ENCODE measurements around the gene UBL3. TPM values are rescaled to one million over a fixed set of nuclear protein-coding genes. Genes with fewer than 3 reads are reported as not detected.

The UBL3 gene
- total and polyA plus RNA-seq, 10 of the 15 experiments (the other 5 are each of a cell fraction or from before 2014, with no cell fraction given) = 5.5 to 13.7 (median 10.6) TPM

DNA sequence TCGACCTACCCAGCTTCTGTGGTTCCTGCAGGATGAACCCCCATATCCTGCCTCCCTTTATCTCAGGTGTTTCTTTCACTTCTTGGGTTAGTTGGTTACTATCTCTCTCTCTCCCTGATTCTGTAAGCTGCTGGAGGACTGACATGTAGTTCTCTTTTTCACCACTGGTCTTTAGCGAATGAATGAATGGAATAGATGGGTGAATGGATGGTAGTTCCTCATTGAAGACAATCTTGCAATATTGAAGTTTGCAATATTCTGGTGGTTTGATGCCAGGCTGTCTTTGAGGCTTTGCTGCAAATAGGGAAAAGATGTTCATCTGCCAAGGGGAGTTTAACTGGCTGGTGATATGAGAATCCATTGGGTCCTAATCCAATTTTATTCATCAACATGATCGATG is 120.2 kb downstream of the UBL3 start:
- ChIA-PET CTCF (interaction anchor here (1.1 kb wide), 1 partner anchor 222 kb away, joined by 3 read pairs; no protein-coding TSS in a partner anchor), SMC1A (ENCODE audit: uncharacterized antibody, unreplicated experiment) (no interaction called here), POLR2A (no interaction called here), RAD21 (ENCODE audit: unreplicated experiment) (no interaction called here)
- Histone ChIP-seq H3K4me3 (no peak overlapping the region), H3K9me3 (replicated peaks; ENCODE audit: control insufficient read depth, insufficient read depth, low read length) (no peaks in the 10 kb centered on the region), H3K27me3 (replicated peaks in 1 of 2; ENCODE audit: control insufficient read depth in 2 of 2, insufficient read depth in 2 of 2, low read length in 1 of 2) (no peaks in the 10 kb centered on the region; a peak in 1 of 4 replicates), H3K4me1 (ENCODE audit: control insufficient read depth, insufficient read depth, low read length) (peaks cover 12% of the 10 kb centered on the region), H3K9ac (ENCODE audit: control insufficient read depth, insufficient read depth, low read length) (no peak overlapping the region), H2AFZ (ENCODE audit: control insufficient read depth, low read depth, low read length) (no peak overlapping the region), H3K4me2 (ENCODE audit: control insufficient read depth, insufficient read depth) (no peak overlapping the region), H4K20me1 (ENCODE audit: control insufficient read depth, insufficient read depth) (no peaks in the 10 kb centered on the region), H3K36me3 (ENCODE audit: control insufficient read depth in 2 of 2, insufficient read depth in 2 of 2, low read length in 1 of 2) (no peaks in the 10 kb centered on the region), H3K79me2 (ENCODE audit: control insufficient read depth, insufficient read depth, low read length) (no peaks in the 10 kb centered on the region), H3K27ac (ENCODE audit: control insufficient read depth, insufficient read depth) (no peak overlapping the region)
- 2% methylated on average over 3 of the region's 3 CpGs for WGBS (ENCODE audit: insufficient coverage, insufficient replicate concordance, low lambda C conversion rate, missing lambda C conversion rate)
- FAIRE-seq = no peak
- in situ Hi-C loops (cut with MboI) (no loop called here), intact Hi-C loops (cut with micrococcal nuclease; ENCODE audit: unreplicated experiment) (no loop called here)
- TF ChIP-seq, protein P1, sequence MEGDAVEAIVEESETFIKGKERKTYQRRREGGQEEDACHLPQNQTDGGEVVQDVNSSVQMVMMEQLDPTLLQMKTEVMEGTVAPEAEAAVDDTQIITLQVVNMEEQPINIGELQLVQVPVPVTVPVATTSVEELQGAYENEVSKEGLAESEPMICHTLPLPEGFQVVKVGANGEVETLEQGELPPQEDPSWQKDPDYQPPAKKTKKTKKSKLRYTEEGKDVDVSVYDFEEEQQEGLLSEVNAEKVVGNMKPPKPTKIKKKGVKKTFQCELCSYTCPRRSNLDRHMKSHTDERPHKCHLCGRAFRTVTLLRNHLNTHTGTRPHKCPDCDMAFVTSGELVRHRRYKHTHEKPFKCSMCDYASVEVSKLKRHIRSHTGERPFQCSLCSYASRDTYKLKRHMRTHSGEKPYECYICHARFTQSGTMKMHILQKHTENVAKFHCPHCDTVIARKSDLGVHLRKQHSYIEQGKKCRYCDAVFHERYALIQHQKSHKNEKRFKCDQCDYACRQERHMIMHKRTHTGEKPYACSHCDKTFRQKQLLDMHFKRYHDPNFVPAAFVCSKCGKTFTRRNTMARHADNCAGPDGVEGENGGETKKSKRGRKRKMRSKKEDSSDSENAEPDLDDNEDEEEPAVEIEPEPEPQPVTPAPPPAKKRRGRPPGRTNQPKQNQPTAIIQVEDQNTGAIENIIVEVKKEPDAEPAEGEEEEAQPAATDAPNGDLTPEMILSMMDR (IDR thresholded peaks at IDR 0.05 in 2 of 3, conservative IDR thresholded peaks at IDR 0.05 in 1 of 3; ENCODE audit: control insufficient read depth in 2 of 3, extremely low read depth in 1 of 3, insufficient read depth in 1 of 3, low read depth in 3 of 3, low read length in 3 of 3) = 0 out of 6 replicates have a peak, but pooled peaks of 2 of the 3 experiments have one; percentile 9 to 19
- no peak for TF ChIP-seq E2F4 (IDR thresholded peaks at IDR 0.05; ENCODE audit: low read depth, low read length)
- peak; percentile 30; the same call in 1 of the 3 replicates for ATAC-seq
- DNase-seq (ENCODE audit: low read depth, low spot score) = no peak
- BruUV-seq (replicated peaks) = no TSS peak

- RAD21 ChIA-PET (ENCODE audit: unreplicated experiment) = no interaction called here
- H3K4me3 ChIP-seq = no peak overlapping the region
- 8% methylated on average over 5 of the region's 6 CpGs for WGBS (ENCODE audit: insufficient coverage, insufficient replicate concordance, low lambda C conversion rate, missing lambda C conversion rate)
- POLR2A ChIA-PET = no interaction called here
- no peaks in the 10 kb centered on the region; a peak in 1 of 4 replicates for H3K27me3 ChIP-seq (replicated peaks in 1 of 2; ENCODE audit: control insufficient read depth in 2 of 2, insufficient read depth in 2 of 2, low read length in 1 of 2)
- in situ Hi-C loops (cut with MboI) = no loop called here
- no peak overlapping the region for H3K27ac ChIP-seq (ENCODE audit: control insufficient read depth, insufficient read depth)
- FAIRE-seq = no peak
- H3K4me1 ChIP-seq (ENCODE audit: control insufficient read depth, insufficient read depth, low read length) = no peaks in the 10 kb centered on the region
- TF ChIP-seq POU2F2 (IDR thresholded peaks at IDR 0.05; ENCODE audit: borderline replicate concordance, low read depth, low read length) = peak; percentile 15; the same call in 1 of the 3 replicates
- TF ChIP-seq ZNF274 (IDR thresholded peaks at IDR 0.05; ENCODE audit: insufficient read depth, insufficient read length) = no peak
- no peaks in the 10 kb centered on the region for H3K9me3 ChIP-seq (replicated peaks; ENCODE audit: control insufficient read depth, insufficient read depth, low read length)
- ATAC-seq = peak; percentile 78
- no peak overlapping the region for H2AFZ ChIP-seq (ENCODE audit: control insufficient read depth, low read depth, low read length)
- SMC1A ChIA-PET (ENCODE audit: uncharacterized antibody, unreplicated experiment) = interaction anchor here (0.7 kb wide), 1 partner anchor 35 kb away, joined by 4 read pairs; no protein-coding TSS in a partner anchor
- H3K79me2 ChIP-seq (ENCODE audit: control insufficient read depth, insufficient read depth, low read length) = no peaks in the 10 kb centered on the region
- CTCF ChIA-PET = no interaction called here
- no TSS peak for BruUV-seq (replicated peaks)
- intact Hi-C loops (cut with micrococcal nuclease; ENCODE audit: unreplicated experiment) = no loop called here
- H3K9ac ChIP-seq (ENCODE audit: control insufficient read depth, insufficient read depth, low read length) = no peak overlapping the region
- no peak overlapping the region for H3K4me2 ChIP-seq (ENCODE audit: control insufficient read depth, insufficient read depth)
- no peak for DNase-seq (ENCODE audit: low read depth, low spot score)
- H4K20me1 ChIP-seq (ENCODE audit: control insufficient read depth, insufficient read depth) = no peaks in the 10 kb centered on the region
- no peaks in the 10 kb centered on the region for H3K36me3 ChIP-seq (ENCODE audit: control insufficient read depth in 2 of 2, insufficient read depth in 2 of 2, low read length in 1 of 2)
Observed at GRCh38 chr13:29722415-29722814, 128.0 kb downstream of the UBL3 start.
